K562 (cell line): Measurements from ENCODE around the gene DBNL. TPM values are rescaled to one million over a fixed set of nuclear protein-coding genes. Genes with fewer than 3 reads are reported as not detected.

Source experiments
- BRCA1 ChIP-seq, 2 experiments: fragments of 450-650 bp in 1 of 2; sonication (generic) in 1 of 2; formaldehyde crosslinking in 1 of 2; IDR thresholded peaks; 2 replicates each; pipeline versions ENCODE4 v1.5.0 to v1.6.1; 2017 to 2020; ENCODE audit warnings: mild to moderate bottlenecking in 1 of 2, missing genetic modification reagents in 1 of 2
- CHD4 ChIP-seq: fragments of 200-600 bp; sonication (generic); IDR thresholded peaks from 3 replicates; pipeline ENCODE4 v1.6.1; 2012; ENCODE audit warnings: low read depth, mild to moderate bottlenecking, mixed read lengths, low read length, inconsistent platforms; ENCODE audit not compliant: insufficient read depth, insufficient replicate concordance, poor library complexity, severe bottlenecking
- EWSR1 ChIP-seq: fragments of 450-650 bp; IDR thresholded peaks from 2 replicates; pipeline ENCODE4 v1.6.1; 2018; ENCODE audit warnings: borderline replicate concordance, mild to moderate bottlenecking, low read depth, moderate library complexity; ENCODE audit not compliant: partially characterized antibody
- FOXA1 ChIP-seq: fragments of 450-650 bp; IDR thresholded peaks from 2 replicates; pipeline ENCODE4 v1.6.1; 2016; ENCODE audit warnings: mild to moderate bottlenecking, borderline replicate concordance
- GABPB1 ChIP-seq: sonication (generic); formaldehyde crosslinking; IDR thresholded peaks from 2 replicates; pipeline ENCODE4 v1.8.0; 2022; ENCODE audit warnings: mild to moderate bottlenecking, missing genetic modification reagents
- NBN ChIP-seq: fragments of 450-650 bp; IDR thresholded peaks from 2 replicates; pipeline ENCODE4 v1.6.1; 2016; ENCODE audit warnings: low read depth, mild to moderate bottlenecking
- NCOA4 ChIP-seq: fragments of 450-650 bp; IDR thresholded peaks from 2 replicates; pipeline ENCODE4 v1.6.1; 2018; ENCODE audit warnings: mild to moderate bottlenecking; ENCODE audit not compliant: partially characterized antibody
- NFXL1 ChIP-seq: fragments of 450-650 bp; formaldehyde crosslinking; IDR thresholded peaks from 2 replicates; pipeline ENCODE4 v1.4.0; 2021; ENCODE audit warnings: mild to moderate bottlenecking
- RBFOX2 ChIP-seq: fragments of 200-400 bp; formaldehyde crosslinking; IDR thresholded peaks from 2 replicates; pipeline ENCODE4 v1.6.1; 2017; ENCODE audit warnings: low read depth, mild to moderate bottlenecking, low read length, moderate library complexity
- SIX5 ChIP-seq, 2 experiments: IDR thresholded peaks; 2 replicates each; pipeline ENCODE4 v1.6.1; 2011; ENCODE audit warnings: low read length in 2 of 2, borderline replicate concordance in 1 of 2, low read depth in 1 of 2, mild to moderate bottlenecking in 1 of 2, moderate library complexity in 1 of 2; ENCODE audit not compliant: insufficient read depth in 1 of 2
- STAT5A ChIP-seq: IDR thresholded peaks from 2 replicates; pipeline ENCODE4 v1.6.1; 2012; ENCODE audit warnings: low read length, inconsistent platforms, borderline replicate concordance
- STAT6 ChIP-seq: sonication (generic); formaldehyde crosslinking; IDR thresholded peaks from 2 replicates; pipeline ENCODE4 v1.8.1; 2023; ENCODE audit warnings: mild to moderate bottlenecking, missing genetic modification reagents
- TAL1 ChIP-seq: fragments of 450-650 bp; IDR thresholded peaks from 2 replicates; pipeline ENCODE4 v1.6.1; 2016; ENCODE audit warnings: mild to moderate bottlenecking
- TEAD2 ChIP-seq: fragments of 450-650 bp; IDR thresholded peaks from 2 replicates; pipeline ENCODE4 v1.6.1; 2016; ENCODE audit warnings: missing genetic modification characterization, control low read depth, missing compliant biosample characterization
- TFAM ChIP-seq: fragments of 250-450 bp; sonication (Bioruptor Pico); conservative IDR thresholded peaks from 2 replicates; pipeline ENCODE4 v1.5.0; 2021; ENCODE audit warnings: mild to moderate bottlenecking, moderate library complexity
- TGIF2 ChIP-seq: sonication (generic); formaldehyde crosslinking; IDR thresholded peaks from 2 replicates; pipeline ENCODE4 v1.8.1; 2022; ENCODE audit warnings: mild to moderate bottlenecking, missing genetic modification reagents, moderate library complexity
- ZNF280B ChIP-seq: fragments of 250-450 bp; sonication (Bioruptor Pico); IDR thresholded peaks from 2 replicates; pipeline ENCODE4 v1.5.1; 2021; ENCODE audit warnings: mild to moderate bottlenecking
- ZNF639 ChIP-seq, 2 experiments: fragments of 200-800 bp in 1 of 2; sonication (Bioruptor generic) in 1 of 2; sonication (generic) in 1 of 2; formaldehyde crosslinking in 1 of 2; IDR thresholded peaks in 1 of 2; conservative IDR thresholded peaks in 1 of 2; 2 replicates each; pipeline versions ENCODE4 v1.5.0 to v1.6.1; 2016 to 2020; ENCODE audit warnings: missing compliant biosample characterization in 1 of 2, missing genetic modification characterization in 1 of 2, missing genetic modification reagents in 1 of 2
- polyA plus RNA-seq, 8 experiments: library from polyadenylated mRNA; depleted of rRNA in 4 of 8; stranded (reverse) in 5 of 8; unstranded in 3 of 8; fragments of >200 nt; fragmentation: Nextera tagmentation in 2 of 8; fragmentation: Illumina TruSeq in 1 of 8; extraction: Ambion mirVana in 2 of 8; extraction: Trizol in 1 of 8; gene quantifications; 2 replicates each; pipeline versions ENCODE4 v1.2.1 to v1.2.3, GENCODE V29; 2011 to 2014; ENCODE audit warnings: inconsistent platforms in 1 of 8, missing spikeins in 1 of 8
- total RNA-seq, 7 experiments: library from RNA; depleted of rRNA in 6 of 7; stranded (reverse); fragments of >200 nt in 6 of 7; fragmentation: Illumina TruSeq in 2 of 7; extraction: Trizol in 2 of 7; gene quantifications; 2 replicates each; pipeline versions ENCODE4 v1.2.1 to v1.2.3, GENCODE V29; 2011 to 2021; ENCODE audit warnings: low replicate concordance in 1 of 7

DBNL gene
- total and polyA plus RNA-seq, 9 of the 15 experiments (the other 6 are each of a cell fraction or from before 2014, with no cell fraction given), result 1.9 to 65.1 (median 38.9) TPM

- TF ChIP-seq CHD4 (no peak), BRCA1 (IDR thresholded peaks at IDR 0.05) (no peak), BRCA1 (CRISPR knock-in tag; IDR thresholded peaks at IDR 0.05) (0 out of 2 replicates have a peak, but pooled peaks have one; percentile 61), EWSR1 (no peak), NCOA4 (no peak), STAT5A (no peak), TEAD2 (tag) (no peak), STAT6 (no peak), NFXL1 (CRISPR knock-in tag) (no peak), TAL1 (no peak), TGIF2 (CRISPR knock-in tag) (no peak), GABPB1 (peak; percentile 98), SIX5 (IDR thresholded peaks at IDR 0.05; ENCODE audit: borderline replicate concordance in 1 of 2, insufficient read depth in 1 of 2, low read depth in 1 of 2, low read length in 2 of 2) (no peak), RBFOX2 (peak; percentile 93), ZNF280B (no peak), NBN (0 out of 2 replicates have a peak, but pooled peaks have one; percentile 26), FOXA1 (no peak), TFAM (CRISPR knock-in tag) (no peak), ZNF639 (CRISPR knock-in tag; conservative IDR thresholded peaks at IDR 0.05 in 1 of 2, IDR thresholded peaks at IDR 0.05 in 1 of 2) (peak in 1 of 2 experiments; percentile 81; a peak in 1 of 4 replicates)
Measured at GRCh38 chr7:44044315-44045225, at the start of gene DBNL (continued).
